ENCODE measurements around the gene UBR3. TPM values are rescaled to one million over a fixed set of nuclear protein-coding genes. Genes with fewer than 3 reads are reported as not detected.

UBR3 gene
- 18.2 and 23.0 TPM in 2 replicates for total RNA-seq

GRCh38 chr2:169827272-169828140, at the start of gene UBR3:
Gene UBR3, plus strand, starts transcription at chr2:169827454. Its CDS starts 54 bp downstream, at chr2:169827508.
- no peak for TF ChIP-seq CTCF (IDR thresholded peaks at IDR 0.05; ENCODE audit: insufficient read depth, low read length, poor library complexity, severe bottlenecking)
- H3K36me3 ChIP-seq (ENCODE audit: control insufficient read depth, insufficient read depth, low read length) = no peaks in the 10 kb centered on the region
- peak; percentile 54 for DNase-seq (ENCODE audit: low read depth)
- peak within 1 kb of the TSS; percentile 96 for H3K4me3 ChIP-seq (ENCODE audit: low read depth, low read length)
- no peaks in the 10 kb centered on the region for H3K27me3 ChIP-seq (ENCODE audit: control insufficient read depth, insufficient read depth, low read length)

- no peak for DNase-seq (ENCODE audit: low read depth)
- Histone ChIP-seq H3K27me3 (ENCODE audit: control insufficient read depth, insufficient read depth, low read length) (no peaks in the 10 kb centered on the region), H3K4me3 (ENCODE audit: low read depth, low read length) (no peak overlapping the region), H3K36me3 (ENCODE audit: control insufficient read depth, insufficient read depth, low read length) (no peaks in the 10 kb centered on the region)
- TF ChIP-seq CTCF (IDR thresholded peaks at IDR 0.05; ENCODE audit: insufficient read depth, low read length, poor library complexity, severe bottlenecking) = no peak
Measured at GRCh38 chr2:169778446-169778845, 48.8 kb upstream of the UBR3 start.

GRCh38 chr2:169781249-169782013, 45.8 kb upstream of the UBR3 start:
- Histone ChIP-seq H3K4me3 (ENCODE audit: low read depth, low read length) (no peak overlapping the region), H3K27me3 (ENCODE audit: control insufficient read depth, insufficient read depth, low read length) (no peaks in the 10 kb centered on the region), H3K36me3 (ENCODE audit: control insufficient read depth, insufficient read depth, low read length) (no peaks in the 10 kb centered on the region)
- no peak for TF ChIP-seq CTCF (IDR thresholded peaks at IDR 0.05; ENCODE audit: insufficient read depth, low read length, poor library complexity, severe bottlenecking)
- DNase-seq (ENCODE audit: low read depth) = no peak

GRCh38 chr2:169782513-169782912, 44.7 kb upstream of the UBR3 start:
- TF ChIP-seq CTCF (IDR thresholded peaks at IDR 0.05; ENCODE audit: insufficient read depth, low read length, poor library complexity, severe bottlenecking) = no peak
- no peaks in the 10 kb centered on the region for H3K36me3 ChIP-seq (ENCODE audit: control insufficient read depth, insufficient read depth, low read length)
- DNase-seq (ENCODE audit: low read depth) = no peak
- no peaks in the 10 kb centered on the region for H3K27me3 ChIP-seq (ENCODE audit: control insufficient read depth, insufficient read depth, low read length)
- H3K4me3 ChIP-seq (ENCODE audit: low read depth, low read length) = no peak overlapping the region

- no peaks in the 10 kb centered on the region for H3K27me3 ChIP-seq (ENCODE audit: control insufficient read depth, insufficient read depth, low read length)
- no peak for DNase-seq (ENCODE audit: low read depth)
- no peak overlapping the region for H3K4me3 ChIP-seq (ENCODE audit: low read depth, low read length)
- H3K36me3 ChIP-seq (ENCODE audit: control insufficient read depth, insufficient read depth, low read length) = no peaks in the 10 kb centered on the region
- TF ChIP-seq CTCF (IDR thresholded peaks at IDR 0.05; ENCODE audit: insufficient read depth, low read length, poor library complexity, severe bottlenecking) = no peak
Measured at GRCh38 chr2:169790581-169790980, 36.7 kb upstream of the UBR3 start.

Data from kidney epithelial cell (primary cell).